Measurements from ENCODE around the gene GOSR2.
"Not testable (repeated sequence)": the region's sequence is repeated elsewhere in the genome, so short reads cannot be mapped to it uniquely, and the experiment has no call there.

The GOSR2 gene

GRCh38 chr17:46894024-46894423, 28.9 kb upstream of the GOSR2 start:
- no peak for DNase-seq

- DNase-seq = no peak
Measured at GRCh38 chr17:46894476-46895151, 28.3 kb upstream of the GOSR2 start.

- DNase-seq = no peak
Measured at GRCh38 chr17:46895171-46895570, 27.8 kb upstream of the GOSR2 start.

GRCh38 chr17:46896991-46897390, 26.0 kb upstream of the GOSR2 start:
- DNase-seq = no peak

- no peak for DNase-seq
Measured at GRCh38 chr17:46898364-46898763, 24.6 kb upstream of the GOSR2 start.

GRCh38 chr17:46898860-46899259, 24.1 kb upstream of the GOSR2 start:
- no peak for DNase-seq

- DNase-seq = no peak
Measured at GRCh38 chr17:46901291-46901690, 21.7 kb upstream of the GOSR2 start.

GRCh38 chr17:46903762-46904672, 18.9 kb upstream of the GOSR2 start:
- no peak for DNase-seq

- no peak for DNase-seq
Measured at GRCh38 chr17:46908068-46908737, 14.8 kb upstream of the GOSR2 start.

GRCh38 chr17:46910179-46910927, 12.6 kb upstream of the GOSR2 start:
- no peak for DNase-seq

- no peak for DNase-seq
Measured at GRCh38 chr17:46911311-46911710, 11.6 kb upstream of the GOSR2 start.

- no peak for DNase-seq
Measured at GRCh38 chr17:46915596-46915995, 7.4 kb upstream of the GOSR2 start.

GRCh38 chr17:46916211-46916610, 6.7 kb upstream of the GOSR2 start:
- no peak for DNase-seq

- DNase-seq = no peak
Measured at GRCh38 chr17:46916623-46917022, 6.3 kb upstream of the GOSR2 start.

- no peak for DNase-seq
Measured at GRCh38 chr17:46917041-46917440, 5.9 kb upstream of the GOSR2 start.

GRCh38 chr17:46917516-46917915, 5.4 kb upstream of the GOSR2 start:
- no peak for DNase-seq

- not testable (repeated sequence) for DNase-seq
Measured at GRCh38 chr17:46921962-46922361, 998 bp upstream of the GOSR2 start.

- DNase-seq = no peak
Measured at GRCh38 chr17:46922487-46922803, 515 bp upstream of the GOSR2 start.

- no peak for DNase-seq
Measured at GRCh38 chr17:46925185-46925868, 2.4 kb downstream of the GOSR2 start.

- no peak for DNase-seq
Measured at GRCh38 chr17:46928467-46929261, 5.7 kb downstream of the GOSR2 start.

- no peak for DNase-seq
Measured at GRCh38 chr17:46929413-46929812, 6.5 kb downstream of the GOSR2 start.

- DNase-seq = no peak
Measured at GRCh38 chr17:46930051-46930450, 7.1 kb downstream of the GOSR2 start.
